Endodermal cell (in vitro differentiated cells): ENCODE measurements around the gene MYO15B. TPM values are rescaled to one million over a fixed set of nuclear protein-coding genes. Genes with fewer than 3 reads are reported as not detected.

Source experiments
- DNase-seq: peaks from one replicate; pipeline ENCODE4 v3.0.0-alpha.2; 2017
- H3K27ac ChIP-seq: 2 replicates; pipeline ENCODE4 v1.5.1; 2013; ENCODE audit warnings: mild to moderate bottlenecking, low read depth, low read length, moderate library complexity
- H3K27me3 ChIP-seq: 2 replicates; pipeline ENCODE4 v1.6.1; 2013; ENCODE audit warnings: mild to moderate bottlenecking, low read length, moderate library complexity; ENCODE audit not compliant: insufficient read depth, control insufficient read depth, poor library complexity, severe bottlenecking
- H3K36me3 ChIP-seq: 2 replicates; pipeline ENCODE4 v1.7.0; 2013; ENCODE audit warnings: mild to moderate bottlenecking, low read length, moderate library complexity; ENCODE audit not compliant: control insufficient read depth, insufficient read depth
- H3K4me1 ChIP-seq: one replicate; pipeline ENCODE4 v1.7.0; 2013; ENCODE audit warnings: low read length; ENCODE audit not compliant: control insufficient read depth, insufficient read depth
- H3K4me3 ChIP-seq: 2 replicates; pipeline ENCODE4 v1.5.1; 2013; ENCODE audit warnings: mild to moderate bottlenecking, low read length, moderate library complexity
- H3K9ac ChIP-seq: 2 replicates; pipeline ENCODE4 v1.6.1; 2013; ENCODE audit warnings: mild to moderate bottlenecking, low read length, moderate library complexity; ENCODE audit not compliant: poor library complexity, severe bottlenecking; ENCODE audit errors: extremely low read depth
- H3K9me3 ChIP-seq: 2 replicates; pipeline ENCODE4 v1.6.1; 2013; ENCODE audit warnings: mild to moderate bottlenecking, low read length, moderate library complexity; ENCODE audit not compliant: control insufficient read depth
- H3K27ac Mint-ChIP-seq: 2 replicates; pipeline ENCODE4 v1.8.0; 2020; ENCODE audit warnings: mixed read lengths
- H3K27me3 Mint-ChIP-seq: 2 replicates; pipeline ENCODE4 v1.8.0; 2021; ENCODE audit warnings: mild to moderate bottlenecking, mixed read lengths; ENCODE audit not compliant: insufficient read depth
- H3K36me3 Mint-ChIP-seq: 2 replicates; pipeline ENCODE4 v1.8.0; 2020; ENCODE audit warnings: low read depth, mixed read lengths
- H3K4me1 Mint-ChIP-seq: 2 replicates; pipeline ENCODE4 v1.8.0; 2020; ENCODE audit warnings: mixed read lengths
- H3K4me3 Mint-ChIP-seq: 2 replicates; pipeline ENCODE4 v1.8.0; 2020; ENCODE audit warnings: mild to moderate bottlenecking, moderate library complexity, mixed read lengths
- H3K9me3 Mint-ChIP-seq: 2 replicates; pipeline ENCODE4 v1.8.0; 2020; ENCODE audit warnings: mild to moderate bottlenecking, mixed read lengths
- WGBS, 2 experiments: methylation state at CpG; one replicate each; pipeline versions ENCODE4 v1.1.5 to v1.1.7; 2013; ENCODE audit warnings: missing lambda C conversion rate in 2 of 2, mixed read lengths in 1 of 2; ENCODE audit not compliant: insufficient coverage in 1 of 2, insufficient read length in 1 of 2; 5-methylcytosine and 5-hydroxymethylcytosine counted together
- total RNA-seq, 2 donors: library from RNA; stranded (reverse); fragmentation: NEBNext Ultra II Directional in 1 of 2; extraction: Animal tissue kit (Norgen Biotek cat#: 25700) in 1 of 2; gene quantifications; 2 replicates in 1 of 2; 3 replicates in 1 of 2; pipeline ENCODE4 v1.2.1, GENCODE V29; 2021
- TF ChIP-seq, protein P1 (sequence below): fragments of 200-600 bp; sonication (generic); conservative IDR thresholded peaks from 2 replicates; pipeline ENCODE4 v1.5.0; 2021; ENCODE audit warnings: antibody characterized with exemption, mild to moderate bottlenecking

Gene MYO15B
- total RNA-seq, 2 donors from 2014 or later = 89.0 to 123 TPM

DNA sequence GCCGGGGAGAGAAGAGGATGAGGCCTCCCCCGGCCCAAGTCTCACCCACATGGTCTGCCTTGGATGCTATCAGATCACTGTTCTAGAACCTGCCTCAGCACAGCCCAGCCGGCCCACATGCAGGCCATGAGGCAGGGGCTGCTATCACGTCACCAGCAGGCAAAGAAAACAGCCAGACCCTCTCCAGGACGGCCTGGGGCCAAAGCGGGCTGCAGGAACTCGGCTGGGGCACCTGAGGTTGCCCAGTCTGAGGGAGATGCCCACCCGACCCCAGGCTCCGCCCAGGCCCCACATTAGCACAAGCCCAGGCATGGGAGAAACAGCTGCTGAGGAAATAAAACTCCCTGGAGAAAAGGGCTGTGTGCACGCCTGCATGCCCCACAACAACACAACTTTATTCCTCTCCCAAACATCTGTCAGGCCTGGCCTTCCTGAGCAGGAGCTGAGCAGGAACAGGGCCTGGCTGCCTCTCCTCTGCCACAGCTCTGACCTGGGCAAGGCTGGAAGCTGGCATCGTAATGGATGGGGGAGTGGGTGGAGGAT lies 39.0 kb downstream of the MYO15B start:
- no peak overlapping the region for H3K27ac Mint-ChIP-seq
- Histone ChIP-seq H3K4me3 (no peak overlapping the region), H3K9ac (no peak overlapping the region), H3K36me3 (no peaks in the 10 kb centered on the region), H3K27me3 (no peaks in the 10 kb centered on the region), H3K9me3 (no peaks in the 10 kb centered on the region), H3K27ac (no peak overlapping the region), H3K4me1 (peaks cover 7% of the 10 kb centered on the region)
- TF ChIP-seq, protein P1, sequence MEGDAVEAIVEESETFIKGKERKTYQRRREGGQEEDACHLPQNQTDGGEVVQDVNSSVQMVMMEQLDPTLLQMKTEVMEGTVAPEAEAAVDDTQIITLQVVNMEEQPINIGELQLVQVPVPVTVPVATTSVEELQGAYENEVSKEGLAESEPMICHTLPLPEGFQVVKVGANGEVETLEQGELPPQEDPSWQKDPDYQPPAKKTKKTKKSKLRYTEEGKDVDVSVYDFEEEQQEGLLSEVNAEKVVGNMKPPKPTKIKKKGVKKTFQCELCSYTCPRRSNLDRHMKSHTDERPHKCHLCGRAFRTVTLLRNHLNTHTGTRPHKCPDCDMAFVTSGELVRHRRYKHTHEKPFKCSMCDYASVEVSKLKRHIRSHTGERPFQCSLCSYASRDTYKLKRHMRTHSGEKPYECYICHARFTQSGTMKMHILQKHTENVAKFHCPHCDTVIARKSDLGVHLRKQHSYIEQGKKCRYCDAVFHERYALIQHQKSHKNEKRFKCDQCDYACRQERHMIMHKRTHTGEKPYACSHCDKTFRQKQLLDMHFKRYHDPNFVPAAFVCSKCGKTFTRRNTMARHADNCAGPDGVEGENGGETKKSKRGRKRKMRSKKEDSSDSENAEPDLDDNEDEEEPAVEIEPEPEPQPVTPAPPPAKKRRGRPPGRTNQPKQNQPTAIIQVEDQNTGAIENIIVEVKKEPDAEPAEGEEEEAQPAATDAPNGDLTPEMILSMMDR = no peak
- no peaks in the 10 kb centered on the region for H3K9me3 Mint-ChIP-seq
- peaks cover 6% of the 10 kb centered on the region for H3K4me1 Mint-ChIP-seq
- WGBS, 2 experiments = 91 to 96% methylated on average over 6 to 11 of the region's 11 CpGs
- no peak for DNase-seq
- H3K36me3 Mint-ChIP-seq = no peaks in the 10 kb centered on the region
- H3K27me3 Mint-ChIP-seq = peaks cover 3% of the 10 kb centered on the region
- H3K4me3 Mint-ChIP-seq = no peak overlapping the region

DNA sequence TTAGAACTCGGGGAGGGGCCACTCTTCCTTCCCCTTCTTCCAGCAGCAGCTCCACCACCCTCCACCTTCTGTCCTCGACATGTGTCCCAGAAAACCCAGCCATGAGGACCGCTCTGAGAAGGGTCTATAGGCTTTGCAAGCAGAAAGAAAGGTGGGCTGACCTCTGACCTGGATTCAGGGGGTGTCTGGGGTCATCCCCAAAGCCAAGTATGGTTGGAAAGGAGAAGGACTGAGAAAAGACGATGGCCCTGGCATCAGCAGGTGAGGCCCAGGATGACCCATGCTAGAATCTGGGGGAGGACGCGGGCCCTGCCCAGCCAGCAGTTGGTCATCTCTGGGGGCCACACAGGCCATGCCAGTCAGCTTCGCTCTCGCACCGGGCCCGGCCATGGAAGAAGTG lies 39.5 kb downstream of the MYO15B start:
- Mint-ChIP-seq H3K27ac (no peak overlapping the region), H3K36me3 (no peaks in the 10 kb centered on the region), H3K9me3 (no peaks in the 10 kb centered on the region), H3K4me1 (peaks cover 3% of the 10 kb centered on the region), H3K4me3 (no peak overlapping the region), H3K27me3 (peaks cover 3% of the 10 kb centered on the region)
- H3K9me3 ChIP-seq = no peaks in the 10 kb centered on the region
- no peak overlapping the region for H3K27ac ChIP-seq
- no peak overlapping the region for H3K9ac ChIP-seq
- no peak for DNase-seq
- H3K4me3 ChIP-seq = no peak overlapping the region
- no peaks in the 10 kb centered on the region for H3K27me3 ChIP-seq
- peaks cover 2% of the 10 kb centered on the region for H3K4me1 ChIP-seq
- TF ChIP-seq, protein P1 = no peak
- WGBS, 2 experiments = 91 to 95% methylated on average over 9 to 10 of the region's 10 CpGs
- peaks cover 4% of the 10 kb centered on the region for H3K36me3 ChIP-seq

DNA sequence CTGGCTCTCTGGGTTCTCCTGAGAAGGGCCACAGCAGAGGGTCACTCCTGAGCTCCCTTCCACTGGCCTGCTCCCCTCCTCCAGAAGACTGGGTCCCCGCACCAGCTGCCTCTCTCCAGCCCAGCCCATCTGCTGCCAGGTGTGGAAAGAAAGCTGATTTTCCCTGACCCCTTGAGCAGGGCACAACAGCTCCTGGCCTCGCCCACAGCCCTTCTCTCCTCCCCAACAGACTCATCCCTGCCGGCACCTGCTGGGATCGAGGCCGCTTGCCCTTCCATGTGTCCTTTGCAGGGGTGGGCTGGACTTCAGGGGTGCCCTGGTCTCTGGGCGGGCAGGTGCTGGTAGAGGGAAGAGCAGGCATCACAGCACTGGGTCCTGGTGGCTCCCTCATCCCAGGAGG lies 40.8 kb downstream of the MYO15B start:
- H3K27ac ChIP-seq = no peak overlapping the region
- no peak for DNase-seq
- Mint-ChIP-seq H3K9me3 (no peaks in the 10 kb centered on the region), H3K27ac (no peak overlapping the region), H3K36me3 (no peaks in the 10 kb centered on the region), H3K27me3 (no peaks in the 10 kb centered on the region), H3K4me1 (peaks cover 4% of the 10 kb centered on the region), H3K4me3 (no peak overlapping the region)
- H3K4me3 ChIP-seq = no peak overlapping the region
- WGBS, 2 experiments = 92 to 97% methylated on average over 5 to 6 of the region's 6 CpGs
- H3K9me3 ChIP-seq = no peaks in the 10 kb centered on the region
- H3K4me1 ChIP-seq = peaks cover 4% of the 10 kb centered on the region
- peaks cover 5% of the 10 kb centered on the region for H3K36me3 ChIP-seq
- TF ChIP-seq, protein P1 = no peak
- no peaks in the 10 kb centered on the region for H3K27me3 ChIP-seq
- H3K9ac ChIP-seq = no peak overlapping the region
